Right lobe of liver (tissue), 6 donors: ENCODE results near the gene PLCL2. TPM values are rescaled to one million over a fixed set of nuclear protein-coding genes. Genes with fewer than 3 reads are reported as not detected.

Experiments
- ATAC-seq, 4 donors: fragments of 200-7000 bp; cut with Tn5 transposase; one replicate each; pipeline ENCODE4 v1.9.1; 2020; ENCODE audit warnings: mild to moderate bottlenecking in 4 of 4, moderate library complexity in 4 of 4
- DNase-seq, 3 donors: peaks; one replicate each; pipeline ENCODE4 v3.0.0-alpha.2; 2020
- H3K27ac ChIP-seq, 3 donors: fragments of 200-600 bp; one replicate each; pipeline ENCODE4 v1.8.0; 2022
- H3K27me3 ChIP-seq, 2 donors: fragments of 200-600 bp; one replicate each; pipeline ENCODE4 v1.8.0; 2022
- H3K36me3 ChIP-seq, 4 donors: fragments of 200-600 bp; sonication (generic) in 1 of 4; one replicate each; pipeline versions ENCODE4 v1.5.1 to v1.8.0; 2017 to 2022; ENCODE audit warnings: control low read depth in 1 of 4
- H3K4me1 ChIP-seq, 4 donors: fragments of 200-600 bp; sonication (generic) in 1 of 4; one replicate each; pipeline versions ENCODE4 v1.5.1 to v1.8.0; 2017 to 2022; ENCODE audit warnings: control low read depth in 1 of 4
- H3K4me3 ChIP-seq, 3 donors: fragments of 200-600 bp; one replicate each; pipeline ENCODE4 v1.8.0; 2022
- H3K9me3 ChIP-seq, 4 donors: fragments of 200-600 bp; sonication (generic) in 1 of 4; one replicate each; pipeline versions ENCODE4 v1.5.1 to v1.8.0; 2017 to 2022; ENCODE audit warnings: control low read depth in 1 of 4
- CTCF ChIP-seq, 4 donors: fragments of 200-600 bp in 3 of 4; fragments of 450-650 bp in 1 of 4; IDR thresholded peaks; one replicate each; pipeline versions ENCODE4 v1.5.1 to v1.8.0; 2016 to 2022; ENCODE audit warnings: antibody characterized with exemption in 4 of 4, mild to moderate bottlenecking in 2 of 4
- POLR2A ChIP-seq: fragments of 450-650 bp; IDR thresholded peaks from one replicate; pipeline ENCODE4 v1.6.1; 2017; ENCODE audit warnings: antibody characterized with exemption, mild to moderate bottlenecking
- WGBS: methylation state at CpG from one replicate; pipeline ENCODE4 v1.1.6; 2018; ENCODE audit warnings: low coverage, low lambda C conversion rate; ENCODE audit not compliant: insufficient coverage; ENCODE audit errors: missing lambda C conversion rate; 5-methylcytosine and 5-hydroxymethylcytosine counted together
- intact Hi-C, 2 donors: fragments of 100-400 bp; cut with DNase I; formaldehyde crosslinking; loops; one replicate each; pipeline versions ENCODE4 v1.11.2 to v1.14.1; 2022
- total RNA-seq, 6 experiments: library from RNA; depleted of rRNA in 2 of 6; stranded (reverse); fragments of >200 nt in 2 of 6; fragmentation: NEBNext Ultra II Directional in 3 of 6; extraction: Animal tissue kit (Norgen Biotek cat#: 25700) in 3 of 6; gene quantifications; one replicate each; pipeline versions ENCODE4 v1.1.0 to v1.2.4, GENCODE V29; 2016 to 2023
- donor health status: DM: no; HTN: yes; CAD: no.
- donor health status: DM: no; HTN: no; CAD: no.
- donor health status: DM: no; HTN: no; CAD: no.
- donor health status: DM: no; HTN: yes; CAD: no.
- donor health status: DM: no; HTN: yes; CAD: no.

The PLCL2 gene
- total RNA-seq, 6 experiments from 2014 or later, result 4.6 to 8.2 (median 6.9) TPM

- ATAC-seq, result no peak
- Histone ChIP-seq H3K27ac (peak overlapping the region in 2 of 3 donors; percentile 63 to 85), H3K36me3 (no peaks in the 10 kb centered on the region), H3K4me1 (peaks cover 0 to 22% (median 8%) of the 10 kb centered on the region in 4 donors), H3K27me3 (no peaks in the 10 kb centered on the region), H3K9me3 (no peaks in the 10 kb centered on the region), H3K4me3 (no peak overlapping the region)
- intact Hi-C loops, result no loop called here
- no peak for DNase-seq
- WGBS, result 71% methylated on average over 3 of the region's 3 CpGs
- no peak for TF ChIP-seq CTCF (IDR thresholded peaks at IDR 0.05)
- TF ChIP-seq POLR2A, result no peak
These were observed 33.4 kb downstream of the PLCL2 start for GRCh38 chr3:16917980-16918682.

GRCh38 chr3:16918683-16919025 is 33.9 kb downstream of the PLCL2 start:
- intact Hi-C loops, result no loop called here
- Histone ChIP-seq H3K9me3 (no peaks in the 10 kb centered on the region), H3K36me3 (no peaks in the 10 kb centered on the region), H3K4me3 (no peak overlapping the region), H3K4me1 (peaks cover 0 to 22% (median 8%) of the 10 kb centered on the region in 4 donors), H3K27ac (peak overlapping the region in 2 of 3 donors; percentile 63 to 85), H3K27me3 (no peaks in the 10 kb centered on the region)
- TF ChIP-seq POLR2A (no peak), CTCF (IDR thresholded peaks at IDR 0.05) (no peak)
- DNase-seq, result no peak
- peak; percentile 88 to 94 (median 90) for ATAC-seq

GRCh38 chr3:16923112-16923511 is 38.4 kb downstream of the PLCL2 start:
- intact Hi-C loops, result no loop called here
- peaks cover 0 to 16% (median 5%) of the 10 kb centered on the region in 4 donors for H3K4me1 ChIP-seq
- ATAC-seq (no peak), DNase-seq (no peak)
- H3K27ac ChIP-seq, result no peak overlapping the region
- 78% methylated on average over 1 of the region's 2 CpGs for WGBS
- no peaks in the 10 kb centered on the region for H3K36me3 ChIP-seq
- H3K27me3 ChIP-seq, result no peaks in the 10 kb centered on the region
- no peak for TF ChIP-seq CTCF (IDR thresholded peaks at IDR 0.05)
- TF ChIP-seq POLR2A, result no peak
- no peaks in the 10 kb centered on the region for H3K9me3 ChIP-seq
- H3K4me3 ChIP-seq, result no peak overlapping the region

GRCh38 chr3:16927485-16927884 is 42.7 kb downstream of the PLCL2 start:
- Histone ChIP-seq H3K36me3 (no peaks in the 10 kb centered on the region), H3K27me3 (no peaks in the 10 kb centered on the region), H3K9me3 (no peaks in the 10 kb centered on the region), H3K4me3 (no peak overlapping the region), H3K27ac (no peak overlapping the region), H3K4me1 (no peaks in the 10 kb centered on the region)
- ATAC-seq (no peak), DNase-seq (no peak)
- intact Hi-C loops, result no loop called here
- TF ChIP-seq POLR2A (no peak), CTCF (IDR thresholded peaks at IDR 0.05) (no peak)
- 100% methylated on average over 1 of the region's 1 CpG for WGBS
